ENCODE measurements around the gene NPBWR2. TPM values are rescaled to one million over a fixed set of nuclear protein-coding genes. Genes with fewer than 3 reads are reported as not detected.

NPBWR2 gene
- total RNA-seq, 1 donor from 2014 or later = not detected

GRCh38 chr20:64069614-64070243 is 37.6 kb downstream of the NPBWR2 start:
- FAIRE-seq (no peak), DNase-seq (ENCODE audit: low read depth) (no peak)

GRCh38 chr20:64069209-64069613 is 38.2 kb downstream of the NPBWR2 start:
- no peak for TF ChIP-seq CTCF (IDR thresholded peaks at IDR 0.05; ENCODE audit: insufficient read depth, low read length, severe bottlenecking)
- FAIRE-seq (no peak), DNase-seq (ENCODE audit: low read depth) (no peak)
- no peak overlapping the region for H3K4me3 ChIP-seq (ENCODE audit: low read depth, low read length)
- peaks cover 4% of the 10 kb centered on the region for H3K36me3 ChIP-seq (ENCODE audit: control insufficient read depth, insufficient read depth, low read length)
- no peaks in the 10 kb centered on the region for H3K27me3 ChIP-seq (ENCODE audit: control insufficient read depth, insufficient read depth, low read length)

More at GRCh38 chr20:64069614-64070243, 37.6 kb downstream of the NPBWR2 start:
- Histone ChIP-seq H3K36me3 (ENCODE audit: control insufficient read depth, insufficient read depth, low read length) (peaks cover 4% of the 10 kb centered on the region), H3K4me3 (ENCODE audit: low read depth, low read length) (no peak overlapping the region), H3K27me3 (ENCODE audit: control insufficient read depth, insufficient read depth, low read length) (no peaks in the 10 kb centered on the region)
- TF ChIP-seq CTCF (IDR thresholded peaks at IDR 0.05; ENCODE audit: insufficient read depth, low read length, severe bottlenecking) = peak; percentile 85

- no peak for DNase-seq (ENCODE audit: low read depth)
- Histone ChIP-seq H3K36me3 (ENCODE audit: control insufficient read depth, insufficient read depth, low read length) (peaks cover 1% of the 10 kb centered on the region), H3K27me3 (ENCODE audit: control insufficient read depth, insufficient read depth, low read length) (no peaks in the 10 kb centered on the region), H3K4me3 (ENCODE audit: low read depth, low read length) (no peak overlapping the region)
- no peak for FAIRE-seq
- TF ChIP-seq CTCF (IDR thresholded peaks at IDR 0.05; ENCODE audit: insufficient read depth, low read length, severe bottlenecking) = no peak
Observed at GRCh38 chr20:64068386-64069208, 38.8 kb downstream of the NPBWR2 start.

- no peak for DNase-seq (ENCODE audit: low read depth)
- no peak for FAIRE-seq
- no peak for TF ChIP-seq CTCF (IDR thresholded peaks at IDR 0.05; ENCODE audit: insufficient read depth, low read length, severe bottlenecking)
- Histone ChIP-seq H3K4me3 (ENCODE audit: low read depth, low read length) (no peak overlapping the region), H3K36me3 (ENCODE audit: control insufficient read depth, insufficient read depth, low read length) (peaks cover 1% of the 10 kb centered on the region), H3K27me3 (ENCODE audit: control insufficient read depth, insufficient read depth, low read length) (no peaks in the 10 kb centered on the region)
Observed at GRCh38 chr20:64067733-64068307, 39.5 kb downstream of the NPBWR2 start.

- H3K4me3 ChIP-seq (ENCODE audit: low read depth, low read length) = no peak overlapping the region
- no peaks in the 10 kb centered on the region for H3K27me3 ChIP-seq (ENCODE audit: control insufficient read depth, insufficient read depth, low read length)
- DNase-seq (ENCODE audit: low read depth) = no peak
- no peak for FAIRE-seq
- no peaks in the 10 kb centered on the region for H3K36me3 ChIP-seq (ENCODE audit: control insufficient read depth, insufficient read depth, low read length)
- no peak for TF ChIP-seq CTCF (IDR thresholded peaks at IDR 0.05; ENCODE audit: insufficient read depth, low read length, severe bottlenecking)
Observed at GRCh38 chr20:64067005-64067632, 40.2 kb downstream of the NPBWR2 start.

Data from bronchial epithelial cell (primary cell).